IMR-90 (cell line): ENCODE results near the gene CHD9.

ENCODE experiments used
- FOS ChIP-seq: fragments of 150-350 bp; IDR thresholded peaks from 2 replicates; pipeline ENCODE4 v1.6.1; 2016; ENCODE audit warnings: low read depth, low read length
- MAFK ChIP-seq: IDR thresholded peaks from 2 replicates; pipeline ENCODE4 v1.6.1; 2012; ENCODE audit warnings: low read depth, low read length, improper control_type of control experiment
- MXI1 ChIP-seq: IDR thresholded peaks from 2 replicates; pipeline ENCODE4 v1.6.1; 2012; ENCODE audit warnings: low read depth, mild to moderate bottlenecking, low read length, moderate library complexity, borderline replicate concordance
- POLR2A ChIP-seq: IDR thresholded peaks from 2 replicates; pipeline ENCODE4 v1.6.1; 2012; ENCODE audit warnings: mild to moderate bottlenecking, low read depth, low read length
- RFX5 ChIP-seq: IDR thresholded peaks from 2 replicates; pipeline ENCODE4 v1.8.0; 2012; ENCODE audit warnings: low read depth, mild to moderate bottlenecking, low read length, moderate library complexity
- TF ChIP-seq, protein P1 (sequence below): conservative IDR thresholded peaks from 2 replicates; pipeline ENCODE4 v1.5.1; 2012; ENCODE audit warnings: mild to moderate bottlenecking, low read depth, low read length, improper control_type of control experiment

DNA sequence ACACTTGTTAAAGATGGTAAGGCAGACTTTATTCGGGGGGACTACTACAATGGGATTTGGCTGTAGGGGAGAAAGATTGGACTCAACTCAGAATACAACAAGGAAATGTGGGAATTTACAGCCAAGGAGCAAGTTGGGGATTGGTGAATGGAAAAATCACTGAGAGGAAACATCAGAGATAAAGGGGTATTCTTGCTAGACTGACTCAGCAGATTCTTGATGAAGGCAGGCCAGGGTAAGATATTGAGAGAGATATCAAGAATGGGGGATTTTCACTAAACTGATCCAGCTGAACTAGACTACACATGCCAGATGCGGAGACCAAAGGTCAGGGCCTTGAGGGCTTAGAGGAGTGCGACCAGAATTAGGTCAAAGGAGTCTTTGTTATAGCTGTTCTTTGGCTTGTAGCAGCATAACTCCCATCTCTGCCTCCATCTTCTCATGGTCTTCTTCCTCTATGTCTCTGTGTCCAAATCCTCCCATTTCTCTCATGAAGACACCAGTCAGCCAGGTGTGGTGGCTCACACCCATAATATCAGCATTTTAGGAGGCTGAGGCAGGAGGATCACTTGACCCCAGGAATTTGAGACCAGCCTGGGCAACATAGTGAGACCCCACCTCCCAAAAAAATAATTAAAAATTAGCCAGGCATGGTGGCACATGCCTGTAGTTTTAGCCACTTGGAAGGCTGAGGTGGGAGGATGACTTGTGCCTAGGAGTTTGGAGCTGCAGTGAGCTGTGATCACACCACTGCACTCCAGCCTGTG lies 19.4 kb upstream of the CHD9 start:
- TF ChIP-seq, protein P1, sequence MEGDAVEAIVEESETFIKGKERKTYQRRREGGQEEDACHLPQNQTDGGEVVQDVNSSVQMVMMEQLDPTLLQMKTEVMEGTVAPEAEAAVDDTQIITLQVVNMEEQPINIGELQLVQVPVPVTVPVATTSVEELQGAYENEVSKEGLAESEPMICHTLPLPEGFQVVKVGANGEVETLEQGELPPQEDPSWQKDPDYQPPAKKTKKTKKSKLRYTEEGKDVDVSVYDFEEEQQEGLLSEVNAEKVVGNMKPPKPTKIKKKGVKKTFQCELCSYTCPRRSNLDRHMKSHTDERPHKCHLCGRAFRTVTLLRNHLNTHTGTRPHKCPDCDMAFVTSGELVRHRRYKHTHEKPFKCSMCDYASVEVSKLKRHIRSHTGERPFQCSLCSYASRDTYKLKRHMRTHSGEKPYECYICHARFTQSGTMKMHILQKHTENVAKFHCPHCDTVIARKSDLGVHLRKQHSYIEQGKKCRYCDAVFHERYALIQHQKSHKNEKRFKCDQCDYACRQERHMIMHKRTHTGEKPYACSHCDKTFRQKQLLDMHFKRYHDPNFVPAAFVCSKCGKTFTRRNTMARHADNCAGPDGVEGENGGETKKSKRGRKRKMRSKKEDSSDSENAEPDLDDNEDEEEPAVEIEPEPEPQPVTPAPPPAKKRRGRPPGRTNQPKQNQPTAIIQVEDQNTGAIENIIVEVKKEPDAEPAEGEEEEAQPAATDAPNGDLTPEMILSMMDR: no peak
- TF ChIP-seq MAFK (peak; percentile 42), RFX5 (no peak), FOS (no peak), MXI1 (no peak), POLR2A (no peak)
